OCI-LY3 (cell line): ENCODE measurements around the gene SLC25A24.
"Not testable (repeated sequence)": the region's sequence is repeated elsewhere in the genome, so short reads cannot be mapped to it uniquely, and the experiment has no call there.

Experiments used
- H2AFZ ChIP-seq: fragments of 200-600, 300-600 bp; shearing (Covaris generic); 2 replicates; pipeline ENCODE4 v1.6.0; 2014; ENCODE audit warnings: antibody characterized with exemption, low read depth, low read length
- H3K27ac ChIP-seq: fragments of 200-600, 300-600 bp; sonication (generic); 2 replicates; pipeline ENCODE4 v1.5.1; 2014; ENCODE audit warnings: mild to moderate bottlenecking, low read length, moderate library complexity, mixed read lengths
- H3K27me3 ChIP-seq: fragments of 200-600, 300-600 bp; sonication (generic); 2 replicates; pipeline ENCODE4 v1.6.1; 2014; ENCODE audit warnings: low read depth, low read length, mixed read lengths
- H3K36me3 ChIP-seq: fragments of 200-600, 300-600 bp; sonication (generic); replicated peaks from 2 replicates; pipeline ENCODE3; 2014; ENCODE audit warnings: low read depth, low read length, mixed read lengths
- H3K4me1 ChIP-seq: fragments of 300-600, 200-600 bp; sonication (generic); 2 replicates; pipeline ENCODE4 v1.6.1; 2014; ENCODE audit warnings: low read length, mixed read lengths
- H3K4me2 ChIP-seq: fragments of 200-600, 300-600 bp; sonication (generic); 2 replicates; pipeline ENCODE4 v1.6.1; 2014; ENCODE audit warnings: low read length, mixed read lengths
- H3K4me3 ChIP-seq: fragments of 300-600, 200-600 bp; sonication (generic); 2 replicates; pipeline ENCODE4 v1.5.1; 2014; ENCODE audit warnings: antibody characterized with exemption, mild to moderate bottlenecking, low read length, moderate library complexity
- H3K79me2 ChIP-seq: fragments of 300-600, 200-600 bp; shearing (Covaris generic); 2 replicates; pipeline ENCODE4 v1.6.1; 2014; ENCODE audit warnings: mild to moderate bottlenecking, low read length, mixed read lengths
- H3K9ac ChIP-seq: fragments of 300-600, 200-600 bp; shearing (Covaris generic); 2 replicates; pipeline ENCODE4 v1.6.0; 2014; ENCODE audit warnings: mild to moderate bottlenecking, low read length, moderate library complexity
- H3K9me3 ChIP-seq: fragments of 200-600, 300-600 bp; shearing (Covaris generic); 2 replicates; pipeline ENCODE4 v1.6.1; 2014; ENCODE audit warnings: low read length, mixed read lengths; ENCODE audit not compliant: insufficient read depth
- H4K20me1 ChIP-seq: fragments of 200-600, 300-600 bp; sonication (generic); 2 replicates; pipeline ENCODE4 v1.6.1; 2016; ENCODE audit warnings: low read length, mixed read lengths; ENCODE audit not compliant: insufficient read depth
- TF ChIP-seq, protein P1 (sequence below): fragments of 200-600, 300-600 bp; sonication (generic); IDR thresholded peaks from 2 replicates; pipeline ENCODE4 v1.5.1; 2014; ENCODE audit warnings: antibody characterized with exemption, low read length, low read depth

SLC25A24 gene

DNA sequence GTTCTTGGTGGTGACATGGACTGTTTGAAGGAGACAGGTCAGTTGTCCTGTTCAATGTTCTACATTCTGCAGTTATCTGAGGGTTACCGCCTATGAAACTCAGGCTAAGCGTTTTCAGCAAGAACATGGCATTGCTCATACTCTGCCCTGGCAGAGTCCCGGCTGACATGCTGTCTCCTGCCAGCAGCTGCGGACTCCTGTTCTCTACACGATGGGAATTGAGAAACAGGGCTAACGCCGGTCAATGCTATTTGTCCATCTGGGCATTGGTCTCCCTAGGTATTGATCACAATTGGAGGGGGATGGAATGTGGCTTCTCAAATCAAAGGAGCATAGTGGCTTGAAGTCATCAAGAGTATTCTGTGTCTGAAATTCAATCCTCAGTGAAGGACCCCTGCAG, 23.1 kb upstream of the SLC25A24 start:
- not testable (repeated sequence) for H3K36me3 ChIP-seq, H3K27ac ChIP-seq, H3K4me3 ChIP-seq, H3K4me1 ChIP-seq, H3K9ac ChIP-seq, H3K9me3 ChIP-seq, H3K27me3 ChIP-seq, H3K79me2 ChIP-seq, H2AFZ ChIP-seq, H4K20me1 ChIP-seq, H3K4me2 ChIP-seq

DNA sequence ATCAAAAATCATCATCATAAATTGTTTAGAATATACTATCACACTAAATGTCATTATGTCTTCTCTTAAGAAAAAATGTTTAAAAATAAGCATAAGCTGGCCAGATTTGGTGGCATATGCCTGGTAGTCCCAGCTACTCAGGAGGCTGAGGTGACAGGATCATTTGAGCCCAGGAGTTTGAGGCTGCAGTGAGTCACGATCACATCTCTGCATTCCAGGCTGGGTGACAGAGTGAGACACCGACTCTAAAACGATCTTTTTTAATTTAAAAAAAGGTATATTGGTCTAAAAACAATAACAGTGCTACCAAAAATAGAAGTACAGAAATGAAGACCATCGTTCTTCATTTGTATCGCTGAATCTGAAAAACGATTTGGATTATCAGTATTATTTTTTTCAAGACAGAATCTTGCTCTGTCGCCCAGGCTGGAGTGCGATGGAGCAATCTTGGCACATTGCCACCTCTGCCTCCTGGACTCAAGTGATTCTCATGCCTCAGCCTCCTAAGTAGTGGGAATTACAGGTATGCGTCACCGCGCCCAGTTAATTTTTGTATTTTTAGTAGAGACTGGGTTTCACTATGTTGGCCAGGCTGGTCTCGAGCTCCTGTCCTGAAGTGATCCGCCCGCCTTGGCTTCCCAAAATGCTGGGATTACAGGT, 17.5 kb upstream of the SLC25A24 start:
- not testable (repeated sequence) for H4K20me1 ChIP-seq, H3K9ac ChIP-seq, H3K4me3 ChIP-seq, H3K27me3 ChIP-seq, H3K79me2 ChIP-seq, H2AFZ ChIP-seq, H3K36me3 ChIP-seq, H3K9me3 ChIP-seq, H3K4me2 ChIP-seq, H3K27ac ChIP-seq, H3K4me1 ChIP-seq

DNA sequence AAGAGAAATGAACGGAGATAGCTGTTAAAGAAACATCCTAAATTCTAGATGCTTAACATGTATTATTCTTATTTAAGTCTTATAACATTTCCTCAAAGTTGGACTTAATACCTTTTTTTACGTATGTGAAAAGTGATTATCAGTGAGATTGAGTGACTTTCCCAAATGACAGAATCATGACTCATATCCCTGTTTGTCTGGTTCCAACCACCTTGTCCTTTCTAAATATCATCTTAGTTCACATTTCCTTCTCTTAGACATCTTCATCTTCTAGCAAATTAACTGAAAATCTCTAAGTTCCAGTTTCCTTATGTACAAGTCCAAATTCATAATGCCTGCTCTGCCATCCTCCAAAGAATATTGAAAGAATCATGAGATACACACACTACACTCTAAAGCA, 16.9 kb upstream of the SLC25A24 start:
- not testable (repeated sequence) for H3K4me3 ChIP-seq, H3K79me2 ChIP-seq, H3K4me2 ChIP-seq, H3K27me3 ChIP-seq, H3K9me3 ChIP-seq, H3K4me1 ChIP-seq, H3K9ac ChIP-seq, H4K20me1 ChIP-seq, H3K36me3 ChIP-seq, H2AFZ ChIP-seq, H3K27ac ChIP-seq

DNA sequence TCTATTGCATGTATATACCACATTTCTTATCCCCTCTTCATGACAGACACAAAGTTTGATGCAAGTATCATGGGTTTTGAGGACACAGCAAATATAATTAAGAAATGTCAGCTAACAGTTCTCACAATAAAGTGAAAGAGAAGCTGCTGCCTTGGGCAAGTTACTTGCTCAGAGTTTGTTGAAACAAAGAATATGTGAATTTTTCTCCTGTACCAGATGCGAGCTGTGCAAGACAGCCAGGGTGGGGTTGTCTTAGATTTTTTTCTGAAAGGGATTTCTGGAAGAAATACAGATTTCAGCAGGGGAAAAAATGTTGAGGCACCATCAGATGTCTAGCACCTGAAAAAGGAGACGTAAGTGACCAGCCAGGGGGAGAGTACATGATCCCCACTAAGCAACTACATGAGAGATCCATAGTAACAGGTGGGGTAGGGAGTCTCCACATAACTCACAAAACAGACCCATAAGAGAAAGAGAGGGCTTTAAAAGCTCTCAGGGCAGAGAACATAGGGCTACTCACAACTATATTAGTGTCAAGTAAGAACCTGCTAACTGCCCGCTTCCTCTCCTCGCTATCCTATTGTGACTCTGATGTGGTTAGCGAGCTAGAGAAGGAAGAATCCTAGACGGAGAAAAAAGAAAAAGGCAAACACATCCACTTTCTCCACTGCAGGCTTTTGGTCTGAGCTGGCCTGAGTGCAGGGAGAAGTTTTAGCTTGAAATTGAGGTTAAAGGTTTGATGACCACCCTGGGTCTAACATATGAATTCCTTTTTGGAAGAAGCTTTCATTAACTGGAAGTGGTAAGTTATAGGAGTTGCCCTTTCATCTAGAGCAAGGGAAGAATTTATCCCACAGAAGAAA, 16.1 kb upstream of the SLC25A24 start:
- H3K36me3 ChIP-seq, H3K9ac ChIP-seq, H3K79me2 ChIP-seq, H3K4me3 ChIP-seq, H3K9me3 ChIP-seq, H2AFZ ChIP-seq, H4K20me1 ChIP-seq, H3K4me1 ChIP-seq, H3K27ac ChIP-seq, H3K4me2 ChIP-seq: not testable (repeated sequence)
- 0 out of 2 replicates have a peak, but pooled peaks cover 10% of the 10 kb centered on the region for H3K27me3 ChIP-seq

DNA sequence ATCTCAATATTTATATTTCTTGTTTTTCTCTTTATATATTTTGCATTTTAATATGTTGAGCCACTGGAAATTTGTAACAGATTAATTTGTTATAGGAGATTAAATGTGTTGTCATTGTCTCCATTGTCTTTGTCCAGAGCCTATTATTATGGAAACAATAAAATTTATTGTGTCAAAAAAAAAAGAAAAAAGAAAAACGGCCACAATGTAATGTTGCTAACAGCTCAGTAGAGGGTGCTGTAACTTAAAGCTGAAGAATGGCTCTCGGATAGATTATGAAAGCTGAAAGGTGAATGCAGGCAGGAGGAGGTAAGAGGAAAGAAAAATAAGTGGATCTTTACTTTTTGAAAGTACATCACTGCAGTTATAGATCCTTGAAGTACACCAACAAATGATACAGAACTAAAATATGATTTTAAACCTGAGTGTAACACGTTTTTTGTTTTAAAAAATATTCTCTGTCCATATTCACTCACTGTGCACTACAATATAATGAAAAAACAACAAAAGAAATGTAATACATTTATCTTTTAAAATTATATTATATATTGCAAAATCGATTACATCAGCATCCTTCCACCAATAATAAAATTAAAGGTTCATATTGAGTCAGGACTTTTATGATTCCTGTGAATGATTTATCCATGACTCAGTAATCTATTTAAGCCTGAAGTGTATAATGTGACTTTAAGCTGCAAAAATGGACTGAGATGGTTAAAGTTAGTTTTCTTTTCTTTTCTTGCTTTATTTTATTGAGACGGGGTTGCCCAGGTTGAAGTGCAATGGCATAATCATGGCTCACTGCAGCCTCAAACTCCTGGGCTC, 14.7 kb upstream of the SLC25A24 start:
- H3K79me2 ChIP-seq, H3K9ac ChIP-seq, H3K9me3 ChIP-seq, H4K20me1 ChIP-seq, H3K4me2 ChIP-seq, H3K36me3 ChIP-seq, H3K4me3 ChIP-seq, H3K4me1 ChIP-seq, H2AFZ ChIP-seq, H3K27ac ChIP-seq: not testable (repeated sequence)
- TF ChIP-seq, protein P1, sequence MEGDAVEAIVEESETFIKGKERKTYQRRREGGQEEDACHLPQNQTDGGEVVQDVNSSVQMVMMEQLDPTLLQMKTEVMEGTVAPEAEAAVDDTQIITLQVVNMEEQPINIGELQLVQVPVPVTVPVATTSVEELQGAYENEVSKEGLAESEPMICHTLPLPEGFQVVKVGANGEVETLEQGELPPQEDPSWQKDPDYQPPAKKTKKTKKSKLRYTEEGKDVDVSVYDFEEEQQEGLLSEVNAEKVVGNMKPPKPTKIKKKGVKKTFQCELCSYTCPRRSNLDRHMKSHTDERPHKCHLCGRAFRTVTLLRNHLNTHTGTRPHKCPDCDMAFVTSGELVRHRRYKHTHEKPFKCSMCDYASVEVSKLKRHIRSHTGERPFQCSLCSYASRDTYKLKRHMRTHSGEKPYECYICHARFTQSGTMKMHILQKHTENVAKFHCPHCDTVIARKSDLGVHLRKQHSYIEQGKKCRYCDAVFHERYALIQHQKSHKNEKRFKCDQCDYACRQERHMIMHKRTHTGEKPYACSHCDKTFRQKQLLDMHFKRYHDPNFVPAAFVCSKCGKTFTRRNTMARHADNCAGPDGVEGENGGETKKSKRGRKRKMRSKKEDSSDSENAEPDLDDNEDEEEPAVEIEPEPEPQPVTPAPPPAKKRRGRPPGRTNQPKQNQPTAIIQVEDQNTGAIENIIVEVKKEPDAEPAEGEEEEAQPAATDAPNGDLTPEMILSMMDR: peak; percentile 37
- H3K27me3 ChIP-seq: 0 out of 2 replicates have a peak, but pooled peaks cover 14% of the 10 kb centered on the region
